ENCODE results near the gene MYOZ3. TPM values are rescaled to one million over a fixed set of nuclear protein-coding genes. Genes with fewer than 3 reads are reported as not detected.

MYOZ3 gene
- total and polyA plus RNA-seq, 10 of the 15 experiments (the other 5 are each of a cell fraction or from before 2014, with no cell fraction given): 0.04 to 1.1 (median 0.10) TPM; not detected in 4

DNA sequence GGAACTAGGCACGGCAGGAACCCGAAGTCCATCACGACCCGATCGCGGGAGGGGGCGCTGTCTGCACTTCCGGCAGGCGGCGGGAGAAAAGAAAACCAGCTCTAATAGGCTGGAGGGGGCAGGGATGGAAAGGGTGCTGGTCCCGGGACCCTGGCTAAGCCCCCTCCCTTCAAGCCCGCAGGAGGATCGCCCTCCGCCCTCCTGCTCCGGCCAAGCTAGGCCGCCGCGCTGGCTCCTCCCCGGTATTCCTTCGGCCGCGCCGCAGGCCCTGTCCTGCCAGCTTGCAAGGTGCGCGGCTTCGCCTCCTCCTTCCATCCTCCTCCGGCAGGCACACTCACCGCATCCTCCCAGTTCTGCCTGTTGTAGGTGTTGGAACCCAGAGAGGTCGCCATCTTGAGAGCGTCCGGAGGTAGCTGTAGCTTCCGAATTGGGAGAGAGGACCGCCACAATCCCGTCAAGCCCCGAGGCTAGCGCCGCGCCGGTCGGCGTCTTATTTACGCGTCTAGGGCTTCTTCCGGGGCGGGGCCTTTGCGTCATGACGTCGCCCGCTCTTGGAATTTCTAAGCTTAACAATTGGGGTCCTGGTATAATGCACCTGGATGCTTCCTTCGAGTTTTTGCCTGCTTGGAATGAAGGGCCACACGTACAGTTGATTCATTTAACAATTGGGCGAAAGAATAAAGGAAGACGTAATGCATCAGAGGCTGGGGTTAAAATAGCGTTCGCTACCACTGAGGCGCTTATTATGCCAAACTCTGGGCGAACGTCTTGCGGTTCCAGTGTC is 39.7 kb downstream of the MYOZ3 start, which contains the start of gene RBM22 (continued):
- TF ChIP-seq, protein P1, sequence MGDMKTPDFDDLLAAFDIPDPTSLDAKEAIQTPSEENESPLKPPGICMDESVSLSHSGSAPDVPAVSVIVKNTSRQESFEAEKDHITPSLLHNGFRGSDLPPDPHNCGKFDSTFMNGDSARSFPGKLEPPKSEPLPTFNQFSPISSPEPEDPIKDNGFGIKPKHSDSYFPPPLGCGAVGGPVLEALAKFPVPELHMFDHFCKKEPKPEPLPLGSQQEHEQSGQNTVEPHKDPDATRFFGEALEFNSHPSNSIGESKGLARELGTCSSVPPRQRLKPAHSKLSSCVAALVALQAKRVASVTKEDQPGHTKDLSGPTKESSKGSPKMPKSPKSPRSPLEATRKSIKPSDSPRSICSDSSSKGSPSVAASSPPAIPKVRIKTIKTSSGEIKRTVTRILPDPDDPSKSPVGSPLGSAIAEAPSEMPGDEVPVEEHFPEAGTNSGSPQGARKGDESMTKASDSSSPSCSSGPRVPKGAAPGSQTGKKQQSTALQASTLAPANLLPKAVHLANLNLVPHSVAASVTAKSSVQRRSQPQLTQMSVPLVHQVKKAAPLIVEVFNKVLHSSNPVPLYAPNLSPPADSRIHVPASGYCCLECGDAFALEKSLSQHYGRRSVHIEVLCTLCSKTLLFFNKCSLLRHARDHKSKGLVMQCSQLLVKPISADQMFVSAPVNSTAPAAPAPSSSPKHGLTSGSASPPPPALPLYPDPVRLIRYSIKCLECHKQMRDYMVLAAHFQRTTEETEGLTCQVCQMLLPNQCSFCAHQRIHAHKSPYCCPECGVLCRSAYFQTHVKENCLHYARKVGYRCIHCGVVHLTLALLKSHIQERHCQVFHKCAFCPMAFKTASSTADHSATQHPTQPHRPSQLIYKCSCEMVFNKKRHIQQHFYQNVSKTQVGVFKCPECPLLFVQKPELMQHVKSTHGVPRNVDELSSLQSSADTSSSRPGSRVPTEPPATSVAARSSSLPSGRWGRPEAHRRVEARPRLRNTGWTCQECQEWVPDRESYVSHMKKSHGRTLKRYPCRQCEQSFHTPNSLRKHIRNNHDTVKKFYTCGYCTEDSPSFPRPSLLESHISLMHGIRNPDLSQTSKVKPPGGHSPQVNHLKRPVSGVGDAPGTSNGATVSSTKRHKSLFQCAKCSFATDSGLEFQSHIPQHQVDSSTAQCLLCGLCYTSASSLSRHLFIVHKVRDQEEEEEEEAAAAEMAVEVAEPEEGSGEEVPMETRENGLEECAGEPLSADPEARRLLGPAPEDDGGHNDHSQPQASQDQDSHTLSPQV (IDR thresholded peaks at IDR 0.05): peak; percentile 89; the same call in 1 of the 2 replicates
- TF ChIP-seq, protein P2, sequence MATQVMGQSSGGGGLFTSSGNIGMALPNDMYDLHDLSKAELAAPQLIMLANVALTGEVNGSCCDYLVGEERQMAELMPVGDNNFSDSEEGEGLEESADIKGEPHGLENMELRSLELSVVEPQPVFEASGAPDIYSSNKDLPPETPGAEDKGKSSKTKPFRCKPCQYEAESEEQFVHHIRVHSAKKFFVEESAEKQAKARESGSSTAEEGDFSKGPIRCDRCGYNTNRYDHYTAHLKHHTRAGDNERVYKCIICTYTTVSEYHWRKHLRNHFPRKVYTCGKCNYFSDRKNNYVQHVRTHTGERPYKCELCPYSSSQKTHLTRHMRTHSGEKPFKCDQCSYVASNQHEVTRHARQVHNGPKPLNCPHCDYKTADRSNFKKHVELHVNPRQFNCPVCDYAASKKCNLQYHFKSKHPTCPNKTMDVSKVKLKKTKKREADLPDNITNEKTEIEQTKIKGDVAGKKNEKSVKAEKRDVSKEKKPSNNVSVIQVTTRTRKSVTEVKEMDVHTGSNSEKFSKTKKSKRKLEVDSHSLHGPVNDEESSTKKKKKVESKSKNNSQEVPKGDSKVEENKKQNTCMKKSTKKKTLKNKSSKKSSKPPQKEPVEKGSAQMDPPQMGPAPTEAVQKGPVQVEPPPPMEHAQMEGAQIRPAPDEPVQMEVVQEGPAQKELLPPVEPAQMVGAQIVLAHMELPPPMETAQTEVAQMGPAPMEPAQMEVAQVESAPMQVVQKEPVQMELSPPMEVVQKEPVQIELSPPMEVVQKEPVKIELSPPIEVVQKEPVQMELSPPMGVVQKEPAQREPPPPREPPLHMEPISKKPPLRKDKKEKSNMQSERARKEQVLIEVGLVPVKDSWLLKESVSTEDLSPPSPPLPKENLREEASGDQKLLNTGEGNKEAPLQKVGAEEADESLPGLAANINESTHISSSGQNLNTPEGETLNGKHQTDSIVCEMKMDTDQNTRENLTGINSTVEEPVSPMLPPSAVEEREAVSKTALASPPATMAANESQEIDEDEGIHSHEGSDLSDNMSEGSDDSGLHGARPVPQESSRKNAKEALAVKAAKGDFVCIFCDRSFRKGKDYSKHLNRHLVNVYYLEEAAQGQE (IDR thresholded peaks at IDR 0.05; ENCODE audit: low read depth, low read length): no peak
- TF ChIP-seq FOS (IDR thresholded peaks at IDR 0.05; ENCODE audit: borderline replicate concordance, extremely low read depth, insufficient read length) (no peak), MXI1 (IDR thresholded peaks at IDR 0.05; ENCODE audit: low read depth, low read length) (peak; percentile 42; the same call in 1 of the 2 replicates), HDAC2 (IDR thresholded peaks at IDR 0.05) (no peak), BRCA1 (IDR thresholded peaks at IDR 0.05; ENCODE audit: low read depth, low read length) (no peak), RAD21 (IDR thresholded peaks at IDR 0.05; ENCODE audit: insufficient read depth, low read depth, low read length) (peak; percentile 29; the same call in 1 of the 2 replicates), SMAD1 (IDR thresholded peaks at IDR 0.05; ENCODE audit: low read depth, partially characterized antibody) (no peak), POU2F2 (IDR thresholded peaks at IDR 0.05; ENCODE audit: borderline replicate concordance, low read depth, low read length) (peak; percentile 50; the same call in 1 of the 3 replicates), SMC3 (IDR thresholded peaks at IDR 0.05; ENCODE audit: borderline replicate concordance, low read length) (no peak), RCOR1 (conservative IDR thresholded peaks at IDR 0.05; ENCODE audit: low read depth, low read length) (peak; percentile 87; the same call in 1 of the 2 replicates), BHLHE40 (IDR thresholded peaks at IDR 0.05; ENCODE audit: borderline replicate concordance in 1 of 2, low read depth in 2 of 2, low read length in 1 of 2) (no peak; a peak in 1 of 4 replicates)
- TF ChIP-seq, protein P3, sequence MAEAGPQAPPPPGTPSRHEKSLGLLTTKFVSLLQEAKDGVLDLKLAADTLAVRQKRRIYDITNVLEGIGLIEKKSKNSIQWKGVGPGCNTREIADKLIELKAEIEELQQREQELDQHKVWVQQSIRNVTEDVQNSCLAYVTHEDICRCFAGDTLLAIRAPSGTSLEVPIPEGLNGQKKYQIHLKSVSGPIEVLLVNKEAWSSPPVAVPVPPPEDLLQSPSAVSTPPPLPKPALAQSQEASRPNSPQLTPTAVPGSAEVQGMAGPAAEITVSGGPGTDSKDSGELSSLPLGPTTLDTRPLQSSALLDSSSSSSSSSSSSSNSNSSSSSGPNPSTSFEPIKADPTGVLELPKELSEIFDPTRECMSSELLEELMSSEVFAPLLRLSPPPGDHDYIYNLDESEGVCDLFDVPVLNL (IDR thresholded peaks at IDR 0.05; ENCODE audit: low read depth, low read length): no peak
- TF ChIP-seq, protein P4, sequence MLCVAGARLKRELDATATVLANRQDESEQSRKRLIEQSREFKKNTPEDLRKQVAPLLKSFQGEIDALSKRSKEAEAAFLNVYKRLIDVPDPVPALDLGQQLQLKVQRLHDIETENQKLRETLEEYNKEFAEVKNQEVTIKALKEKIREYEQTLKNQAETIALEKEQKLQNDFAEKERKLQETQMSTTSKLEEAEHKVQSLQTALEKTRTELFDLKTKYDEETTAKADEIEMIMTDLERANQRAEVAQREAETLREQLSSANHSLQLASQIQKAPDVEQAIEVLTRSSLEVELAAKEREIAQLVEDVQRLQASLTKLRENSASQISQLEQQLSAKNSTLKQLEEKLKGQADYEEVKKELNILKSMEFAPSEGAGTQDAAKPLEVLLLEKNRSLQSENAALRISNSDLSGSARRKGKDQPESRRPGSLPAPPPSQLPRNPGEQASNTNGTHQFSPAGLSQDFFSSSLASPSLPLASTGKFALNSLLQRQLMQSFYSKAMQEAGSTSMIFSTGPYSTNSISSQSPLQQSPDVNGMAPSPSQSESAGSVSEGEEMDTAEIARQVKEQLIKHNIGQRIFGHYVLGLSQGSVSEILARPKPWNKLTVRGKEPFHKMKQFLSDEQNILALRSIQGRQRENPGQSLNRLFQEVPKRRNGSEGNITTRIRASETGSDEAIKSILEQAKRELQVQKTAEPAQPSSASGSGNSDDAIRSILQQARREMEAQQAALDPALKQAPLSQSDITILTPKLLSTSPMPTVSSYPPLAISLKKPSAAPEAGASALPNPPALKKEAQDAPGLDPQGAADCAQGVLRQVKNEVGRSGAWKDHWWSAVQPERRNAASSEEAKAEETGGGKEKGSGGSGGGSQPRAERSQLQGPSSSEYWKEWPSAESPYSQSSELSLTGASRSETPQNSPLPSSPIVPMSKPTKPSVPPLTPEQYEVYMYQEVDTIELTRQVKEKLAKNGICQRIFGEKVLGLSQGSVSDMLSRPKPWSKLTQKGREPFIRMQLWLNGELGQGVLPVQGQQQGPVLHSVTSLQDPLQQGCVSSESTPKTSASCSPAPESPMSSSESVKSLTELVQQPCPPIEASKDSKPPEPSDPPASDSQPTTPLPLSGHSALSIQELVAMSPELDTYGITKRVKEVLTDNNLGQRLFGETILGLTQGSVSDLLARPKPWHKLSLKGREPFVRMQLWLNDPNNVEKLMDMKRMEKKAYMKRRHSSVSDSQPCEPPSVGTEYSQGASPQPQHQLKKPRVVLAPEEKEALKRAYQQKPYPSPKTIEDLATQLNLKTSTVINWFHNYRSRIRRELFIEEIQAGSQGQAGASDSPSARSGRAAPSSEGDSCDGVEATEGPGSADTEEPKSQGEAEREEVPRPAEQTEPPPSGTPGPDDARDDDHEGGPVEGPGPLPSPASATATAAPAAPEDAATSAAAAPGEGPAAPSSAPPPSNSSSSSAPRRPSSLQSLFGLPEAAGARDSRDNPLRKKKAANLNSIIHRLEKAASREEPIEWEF (IDR thresholded peaks at IDR 0.05; ENCODE audit: insufficient replicate concordance, low read depth, low read length): no peak
